WTC11 (cell line): ENCODE results near the gene IGFN1. TPM values are rescaled to one million over a fixed set of nuclear protein-coding genes. Genes with fewer than 3 reads are reported as not detected.
A peak's percentile ranks its signal among the peaks of the same experiment; 100 is the strongest.

Experiments used
- ETV6 ChIP-seq: sonication (generic); formaldehyde crosslinking; IDR thresholded peaks from 2 replicates; pipeline ENCODE4 v1.8.1; 2022; ENCODE audit warnings: mild to moderate bottlenecking, missing genetic modification reagents
- FOXK1 ChIP-seq: sonication (generic); formaldehyde crosslinking; IDR thresholded peaks from 2 replicates; pipeline ENCODE4 v1.8.0; 2022; ENCODE audit warnings: mild to moderate bottlenecking, moderate library complexity, missing genetic modification reagents
- MYBL2 ChIP-seq: sonication (generic); formaldehyde crosslinking; IDR thresholded peaks from 2 replicates; pipeline ENCODE4 v1.8.1; 2023; ENCODE audit warnings: mild to moderate bottlenecking, moderate library complexity, missing genetic modification reagents
- NFE2L1 ChIP-seq: sonication (generic); formaldehyde crosslinking; IDR thresholded peaks from 2 replicates; pipeline ENCODE4 v1.8.1; 2023; ENCODE audit warnings: missing genetic modification reagents
- PRRX2 ChIP-seq: fragments of 250-450 bp; sonication (Bioruptor Pico); IDR thresholded peaks from 2 replicates; pipeline ENCODE4 v1.8.0; 2021; ENCODE audit warnings: mild to moderate bottlenecking
- TCF7 ChIP-seq: sonication (generic); formaldehyde crosslinking; IDR thresholded peaks from 2 replicates; pipeline ENCODE4 v1.8.0; 2022; ENCODE audit warnings: mild to moderate bottlenecking, low read depth, missing genetic modification reagents, moderate library complexity
- ZNF219 ChIP-seq: sonication (generic); formaldehyde crosslinking; IDR thresholded peaks from 2 replicates; pipeline ENCODE4 v1.8.0; 2023; ENCODE audit warnings: missing genetic modification reagents, mild to moderate bottlenecking, borderline replicate concordance
- ZNF232 ChIP-seq: sonication (generic); formaldehyde crosslinking; IDR thresholded peaks from 2 replicates; pipeline ENCODE4 v1.8.0; 2022; ENCODE audit warnings: mild to moderate bottlenecking, missing genetic modification reagents
- ZNF423 ChIP-seq: fragments of 250-450 bp; sonication (Bioruptor Pico); IDR thresholded peaks from 2 replicates; pipeline ENCODE4 v2.1.2; 2022; ENCODE audit warnings: mild to moderate bottlenecking, moderate library complexity
- total RNA-seq: library from RNA; stranded (reverse); gene quantifications from 3 replicates; pipeline ENCODE4 v1.2.3, GENCODE V29; 2021
- TF ChIP-seq, protein P1 (sequence below): sonication (generic); formaldehyde crosslinking; IDR thresholded peaks from 2 replicates; pipeline ENCODE4 v1.8.1; 2023; ENCODE audit warnings: mild to moderate bottlenecking, missing genetic modification reagents, borderline replicate concordance
- TF ChIP-seq, protein P2 (sequence below): sonication (generic); formaldehyde crosslinking; IDR thresholded peaks from 2 replicates; pipeline ENCODE4 v1.8.0; 2022; ENCODE audit warnings: mild to moderate bottlenecking, missing genetic modification reagents
- TF ChIP-seq, protein P3 (sequence below): fragments of 200-600 bp; IDR thresholded peaks from 2 replicates; pipeline ENCODE4 v1.8.0; 2022; ENCODE audit warnings: antibody characterized with exemption
- TF ChIP-seq, protein P4 (sequence below): sonication (generic); formaldehyde crosslinking; IDR thresholded peaks from 2 replicates; pipeline ENCODE4 v1.8.1; 2023; ENCODE audit warnings: mild to moderate bottlenecking, missing genetic modification reagents
- TF ChIP-seq, protein P5 (sequence below): sonication (generic); formaldehyde crosslinking; conservative IDR thresholded peaks from 2 replicates; pipeline ENCODE4 v1.8.1; 2023; ENCODE audit warnings: mild to moderate bottlenecking, low read depth, missing genetic modification reagents, moderate library complexity

IGFN1 gene
- total RNA-seq, 1 experiment from 2014 or later: 0.11 TPM

DNA sequence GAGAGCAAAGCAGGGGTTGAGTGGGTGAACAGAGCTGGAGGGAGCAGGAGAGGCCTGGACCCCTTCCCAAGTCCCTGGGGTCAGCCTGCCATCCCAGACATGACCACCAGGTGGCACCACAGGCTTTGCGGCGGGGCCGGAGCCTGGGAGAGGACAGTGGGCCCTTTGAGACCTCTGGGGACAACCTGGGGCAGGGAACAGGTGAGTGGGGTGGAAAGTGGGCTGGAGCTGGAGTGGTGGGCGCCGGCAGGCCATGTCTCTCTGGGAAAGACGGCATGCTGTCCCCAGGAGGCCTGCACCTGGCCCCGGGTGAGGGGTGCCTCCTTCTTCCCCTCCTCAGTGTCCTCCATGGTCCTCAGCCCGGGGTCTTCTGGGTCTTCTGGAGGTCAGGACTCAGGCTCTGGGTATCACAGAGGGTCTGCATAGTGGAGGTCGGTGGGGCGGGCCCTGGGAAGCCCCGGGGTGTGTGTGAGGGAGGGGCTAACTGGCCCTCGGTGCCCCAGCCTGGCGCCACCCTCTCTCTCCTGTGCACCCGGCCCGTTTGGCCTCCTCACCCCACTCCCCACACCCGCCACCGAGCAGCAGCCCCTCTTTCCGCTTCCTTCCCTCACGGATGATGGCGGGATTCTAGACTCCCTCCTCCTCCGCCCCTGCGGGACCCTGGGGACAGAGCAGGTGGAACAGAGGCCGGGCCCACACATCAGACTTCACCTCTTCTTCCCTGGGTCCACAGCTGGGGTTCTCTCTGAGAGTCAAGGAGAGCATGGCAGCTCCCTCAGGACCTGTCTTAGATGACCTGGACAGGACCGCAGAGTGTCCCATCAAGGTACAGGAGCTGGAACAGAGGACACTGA, 64.2 kb downstream of the IGFN1 start (continued):
- TF ChIP-seq, protein P1, sequence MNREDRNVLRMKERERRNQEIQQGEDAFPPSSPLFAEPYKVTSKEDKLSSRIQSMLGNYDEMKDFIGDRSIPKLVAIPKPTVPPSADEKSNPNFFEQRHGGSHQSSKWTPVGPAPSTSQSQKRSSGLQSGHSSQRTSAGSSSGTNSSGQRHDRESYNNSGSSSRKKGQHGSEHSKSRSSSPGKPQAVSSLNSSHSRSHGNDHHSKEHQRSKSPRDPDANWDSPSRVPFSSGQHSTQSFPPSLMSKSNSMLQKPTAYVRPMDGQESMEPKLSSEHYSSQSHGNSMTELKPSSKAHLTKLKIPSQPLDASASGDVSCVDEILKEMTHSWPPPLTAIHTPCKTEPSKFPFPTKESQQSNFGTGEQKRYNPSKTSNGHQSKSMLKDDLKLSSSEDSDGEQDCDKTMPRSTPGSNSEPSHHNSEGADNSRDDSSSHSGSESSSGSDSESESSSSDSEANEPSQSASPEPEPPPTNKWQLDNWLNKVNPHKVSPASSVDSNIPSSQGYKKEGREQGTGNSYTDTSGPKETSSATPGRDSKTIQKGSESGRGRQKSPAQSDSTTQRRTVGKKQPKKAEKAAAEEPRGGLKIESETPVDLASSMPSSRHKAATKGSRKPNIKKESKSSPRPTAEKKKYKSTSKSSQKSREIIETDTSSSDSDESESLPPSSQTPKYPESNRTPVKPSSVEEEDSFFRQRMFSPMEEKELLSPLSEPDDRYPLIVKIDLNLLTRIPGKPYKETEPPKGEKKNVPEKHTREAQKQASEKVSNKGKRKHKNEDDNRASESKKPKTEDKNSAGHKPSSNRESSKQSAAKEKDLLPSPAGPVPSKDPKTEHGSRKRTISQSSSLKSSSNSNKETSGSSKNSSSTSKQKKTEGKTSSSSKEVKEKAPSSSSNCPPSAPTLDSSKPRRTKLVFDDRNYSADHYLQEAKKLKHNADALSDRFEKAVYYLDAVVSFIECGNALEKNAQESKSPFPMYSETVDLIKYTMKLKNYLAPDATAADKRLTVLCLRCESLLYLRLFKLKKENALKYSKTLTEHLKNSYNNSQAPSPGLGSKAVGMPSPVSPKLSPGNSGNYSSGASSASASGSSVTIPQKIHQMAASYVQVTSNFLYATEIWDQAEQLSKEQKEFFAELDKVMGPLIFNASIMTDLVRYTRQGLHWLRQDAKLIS (CRISPR knock-in tag): no peak
- TF ChIP-seq, protein P2, sequence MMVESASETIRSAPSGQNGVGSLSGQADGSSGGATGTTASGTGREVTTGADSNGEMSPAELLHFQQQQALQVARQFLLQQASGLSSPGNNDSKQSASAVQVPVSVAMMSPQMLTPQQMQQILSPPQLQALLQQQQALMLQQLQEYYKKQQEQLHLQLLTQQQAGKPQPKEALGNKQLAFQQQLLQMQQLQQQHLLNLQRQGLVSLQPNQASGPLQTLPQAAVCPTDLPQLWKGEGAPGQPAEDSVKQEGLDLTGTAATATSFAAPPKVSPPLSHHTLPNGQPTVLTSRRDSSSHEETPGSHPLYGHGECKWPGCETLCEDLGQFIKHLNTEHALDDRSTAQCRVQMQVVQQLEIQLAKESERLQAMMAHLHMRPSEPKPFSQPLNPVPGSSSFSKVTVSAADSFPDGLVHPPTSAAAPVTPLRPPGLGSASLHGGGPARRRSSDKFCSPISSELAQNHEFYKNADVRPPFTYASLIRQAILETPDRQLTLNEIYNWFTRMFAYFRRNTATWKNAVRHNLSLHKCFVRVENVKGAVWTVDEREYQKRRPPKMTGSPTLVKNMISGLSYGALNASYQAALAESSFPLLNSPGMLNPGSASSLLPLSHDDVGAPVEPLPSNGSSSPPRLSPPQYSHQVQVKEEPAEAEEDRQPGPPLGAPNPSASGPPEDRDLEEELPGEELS (CRISPR knock-in tag): 0 out of 2 replicates have a peak, but pooled peaks have one; percentile 1
- TF ChIP-seq NFE2L1 (CRISPR knock-in tag): no peak
- TF ChIP-seq, protein P3, sequence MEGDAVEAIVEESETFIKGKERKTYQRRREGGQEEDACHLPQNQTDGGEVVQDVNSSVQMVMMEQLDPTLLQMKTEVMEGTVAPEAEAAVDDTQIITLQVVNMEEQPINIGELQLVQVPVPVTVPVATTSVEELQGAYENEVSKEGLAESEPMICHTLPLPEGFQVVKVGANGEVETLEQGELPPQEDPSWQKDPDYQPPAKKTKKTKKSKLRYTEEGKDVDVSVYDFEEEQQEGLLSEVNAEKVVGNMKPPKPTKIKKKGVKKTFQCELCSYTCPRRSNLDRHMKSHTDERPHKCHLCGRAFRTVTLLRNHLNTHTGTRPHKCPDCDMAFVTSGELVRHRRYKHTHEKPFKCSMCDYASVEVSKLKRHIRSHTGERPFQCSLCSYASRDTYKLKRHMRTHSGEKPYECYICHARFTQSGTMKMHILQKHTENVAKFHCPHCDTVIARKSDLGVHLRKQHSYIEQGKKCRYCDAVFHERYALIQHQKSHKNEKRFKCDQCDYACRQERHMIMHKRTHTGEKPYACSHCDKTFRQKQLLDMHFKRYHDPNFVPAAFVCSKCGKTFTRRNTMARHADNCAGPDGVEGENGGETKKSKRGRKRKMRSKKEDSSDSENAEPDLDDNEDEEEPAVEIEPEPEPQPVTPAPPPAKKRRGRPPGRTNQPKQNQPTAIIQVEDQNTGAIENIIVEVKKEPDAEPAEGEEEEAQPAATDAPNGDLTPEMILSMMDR: peak; percentile 99
- TF ChIP-seq, protein P4, sequence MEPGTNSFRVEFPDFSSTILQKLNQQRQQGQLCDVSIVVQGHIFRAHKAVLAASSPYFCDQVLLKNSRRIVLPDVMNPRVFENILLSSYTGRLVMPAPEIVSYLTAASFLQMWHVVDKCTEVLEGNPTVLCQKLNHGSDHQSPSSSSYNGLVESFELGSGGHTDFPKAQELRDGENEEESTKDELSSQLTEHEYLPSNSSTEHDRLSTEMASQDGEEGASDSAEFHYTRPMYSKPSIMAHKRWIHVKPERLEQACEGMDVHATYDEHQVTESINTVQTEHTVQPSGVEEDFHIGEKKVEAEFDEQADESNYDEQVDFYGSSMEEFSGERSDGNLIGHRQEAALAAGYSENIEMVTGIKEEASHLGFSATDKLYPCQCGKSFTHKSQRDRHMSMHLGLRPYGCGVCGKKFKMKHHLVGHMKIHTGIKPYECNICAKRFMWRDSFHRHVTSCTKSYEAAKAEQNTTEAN (CRISPR knock-in tag): no peak
- no peak for TF ChIP-seq ZNF219 (CRISPR knock-in tag)
- TF ChIP-seq ZNF423 (CRISPR knock-in tag): no peak
- no peak for TF ChIP-seq FOXK1 (CRISPR knock-in tag)
- TF ChIP-seq MYBL2 (CRISPR knock-in tag): no peak
- no peak for TF ChIP-seq PRRX2 (CRISPR knock-in tag)
- no peak for TF ChIP-seq ZNF232 (CRISPR knock-in tag)
- TF ChIP-seq ETV6: 0 out of 2 replicates have a peak, but pooled peaks have one; percentile 31
- TF ChIP-seq, protein P5, sequence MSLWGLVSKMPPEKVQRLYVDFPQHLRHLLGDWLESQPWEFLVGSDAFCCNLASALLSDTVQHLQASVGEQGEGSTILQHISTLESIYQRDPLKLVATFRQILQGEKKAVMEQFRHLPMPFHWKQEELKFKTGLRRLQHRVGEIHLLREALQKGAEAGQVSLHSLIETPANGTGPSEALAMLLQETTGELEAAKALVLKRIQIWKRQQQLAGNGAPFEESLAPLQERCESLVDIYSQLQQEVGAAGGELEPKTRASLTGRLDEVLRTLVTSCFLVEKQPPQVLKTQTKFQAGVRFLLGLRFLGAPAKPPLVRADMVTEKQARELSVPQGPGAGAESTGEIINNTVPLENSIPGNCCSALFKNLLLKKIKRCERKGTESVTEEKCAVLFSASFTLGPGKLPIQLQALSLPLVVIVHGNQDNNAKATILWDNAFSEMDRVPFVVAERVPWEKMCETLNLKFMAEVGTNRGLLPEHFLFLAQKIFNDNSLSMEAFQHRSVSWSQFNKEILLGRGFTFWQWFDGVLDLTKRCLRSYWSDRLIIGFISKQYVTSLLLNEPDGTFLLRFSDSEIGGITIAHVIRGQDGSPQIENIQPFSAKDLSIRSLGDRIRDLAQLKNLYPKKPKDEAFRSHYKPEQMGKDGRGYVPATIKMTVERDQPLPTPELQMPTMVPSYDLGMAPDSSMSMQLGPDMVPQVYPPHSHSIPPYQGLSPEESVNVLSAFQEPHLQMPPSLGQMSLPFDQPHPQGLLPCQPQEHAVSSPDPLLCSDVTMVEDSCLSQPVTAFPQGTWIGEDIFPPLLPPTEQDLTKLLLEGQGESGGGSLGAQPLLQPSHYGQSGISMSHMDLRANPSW (CRISPR knock-in tag): no peak
- no peak for TF ChIP-seq TCF7
